GM12878 (cell line): ENCODE measurements around the gene HOPX.

Experiments used
- ASH2L ChIP-seq: fragments of 300-600, 200-600 bp; sonication (generic); IDR thresholded peaks from 2 replicates; pipeline ENCODE4 v1.6.1; 2017; ENCODE audit warnings: low read depth, mild to moderate bottlenecking, borderline replicate concordance
- CREB1 ChIP-seq: IDR thresholded peaks from 2 replicates; pipeline ENCODE4 v1.6.1; 2012; ENCODE audit warnings: low read depth, mild to moderate bottlenecking, inconsistent platforms
- GABPA ChIP-seq: IDR thresholded peaks from 2 replicates; pipeline ENCODE4 v1.6.1; 2014; ENCODE audit warnings: antibody characterized with exemption, low read depth, mild to moderate bottlenecking, inconsistent platforms
- RBBP5 ChIP-seq: fragments of 200-600 bp; sonication (generic); conservative IDR thresholded peaks from 2 replicates; pipeline ENCODE4 v1.6.1; 2016
- RCOR1 ChIP-seq: conservative IDR thresholded peaks from 2 replicates; pipeline ENCODE4 v1.6.1; 2012; ENCODE audit warnings: low read depth, low read length, improper control_type of control experiment
- TF ChIP-seq, protein P1 (sequence below), 3 experiments: IDR thresholded peaks in 2 of 3; conservative IDR thresholded peaks in 1 of 3; 2 replicates each; pipeline ENCODE4 v1.5.1; 2011; ENCODE audit warnings: low read depth in 3 of 3, low read length in 3 of 3, mild to moderate bottlenecking in 3 of 3, control low read depth in 2 of 3, moderate library complexity in 2 of 3, inconsistent platforms in 1 of 3, mixed read lengths in 1 of 3; ENCODE audit not compliant: control insufficient read depth in 2 of 3, insufficient read depth in 1 of 3; ENCODE audit errors: extremely low read depth in 1 of 3

DNA sequence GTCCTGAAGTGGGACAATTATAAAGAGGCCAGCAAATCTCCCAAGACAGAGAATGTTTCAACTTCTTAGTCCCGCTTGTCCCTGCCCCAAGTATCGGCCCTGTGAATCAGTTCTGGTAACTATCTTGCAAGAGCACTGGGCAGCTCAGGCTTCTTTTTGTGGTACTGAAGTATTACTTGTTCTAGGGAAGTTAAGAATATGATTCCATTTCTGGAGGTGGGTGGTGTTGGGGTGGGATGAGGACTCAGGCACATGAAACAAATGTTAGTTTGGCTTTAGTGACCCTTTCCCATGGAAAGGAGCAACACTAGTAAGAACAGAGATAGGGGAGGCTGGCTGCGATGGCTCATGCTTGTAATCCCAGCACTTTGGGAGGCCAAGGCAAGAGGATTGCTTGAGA, 28.9 kb downstream of the HOPX start:
- TF ChIP-seq, protein P1, sequence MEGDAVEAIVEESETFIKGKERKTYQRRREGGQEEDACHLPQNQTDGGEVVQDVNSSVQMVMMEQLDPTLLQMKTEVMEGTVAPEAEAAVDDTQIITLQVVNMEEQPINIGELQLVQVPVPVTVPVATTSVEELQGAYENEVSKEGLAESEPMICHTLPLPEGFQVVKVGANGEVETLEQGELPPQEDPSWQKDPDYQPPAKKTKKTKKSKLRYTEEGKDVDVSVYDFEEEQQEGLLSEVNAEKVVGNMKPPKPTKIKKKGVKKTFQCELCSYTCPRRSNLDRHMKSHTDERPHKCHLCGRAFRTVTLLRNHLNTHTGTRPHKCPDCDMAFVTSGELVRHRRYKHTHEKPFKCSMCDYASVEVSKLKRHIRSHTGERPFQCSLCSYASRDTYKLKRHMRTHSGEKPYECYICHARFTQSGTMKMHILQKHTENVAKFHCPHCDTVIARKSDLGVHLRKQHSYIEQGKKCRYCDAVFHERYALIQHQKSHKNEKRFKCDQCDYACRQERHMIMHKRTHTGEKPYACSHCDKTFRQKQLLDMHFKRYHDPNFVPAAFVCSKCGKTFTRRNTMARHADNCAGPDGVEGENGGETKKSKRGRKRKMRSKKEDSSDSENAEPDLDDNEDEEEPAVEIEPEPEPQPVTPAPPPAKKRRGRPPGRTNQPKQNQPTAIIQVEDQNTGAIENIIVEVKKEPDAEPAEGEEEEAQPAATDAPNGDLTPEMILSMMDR (IDR thresholded peaks at IDR 0.05 in 2 of 3, conservative IDR thresholded peaks at IDR 0.05 in 1 of 3; ENCODE audit: control insufficient read depth in 2 of 3, extremely low read depth in 1 of 3, insufficient read depth in 1 of 3, low read depth in 3 of 3, low read length in 3 of 3), result no peak
- TF ChIP-seq RCOR1, result no peak
- no peak for TF ChIP-seq RBBP5
- TF ChIP-seq ASH2L, result no peak
- TF ChIP-seq GABPA, result no peak
- no peak for TF ChIP-seq CREB1
